Neural cell (in vitro differentiated cells): Measurements from ENCODE around the gene KLHL42. TPM values are rescaled to one million over a fixed set of nuclear protein-coding genes. Genes with fewer than 3 reads are reported as not detected.

ENCODE experiments used
- H2AFZ ChIP-seq: fragments of 200-600, 300-800 bp; sonication (generic), shearing (Covaris generic); 2 replicates; pipeline ENCODE4 v1.6.0; 2014; ENCODE audit warnings: low read depth, mild to moderate bottlenecking, antibody characterized with exemption, low read length, moderate library complexity
- H3F3A ChIP-seq: fragments of 200-600 bp; shearing (Covaris generic); 2 replicates; pipeline ENCODE4 v1.6.1; 2016; ENCODE audit warnings: mild to moderate bottlenecking, moderate library complexity, mixed read lengths, antibody characterized with exemption, low read length; ENCODE audit not compliant: insufficient read depth, poor library complexity, severe bottlenecking
- H3K27ac ChIP-seq: fragments of 200-600, 300-800 bp; sonication (generic), shearing (Covaris generic); 2 replicates; pipeline ENCODE4 v1.5.1; 2014; ENCODE audit warnings: mild to moderate bottlenecking, low read length, moderate library complexity
- H3K27me3 ChIP-seq: fragments of 300-800, 200-600 bp; sonication (generic), shearing (Covaris generic); 2 replicates; pipeline ENCODE4 v1.6.0; 2014; ENCODE audit warnings: mild to moderate bottlenecking, low read depth, low read length, moderate library complexity; ENCODE audit not compliant: insufficient read depth
- H3K36me3 ChIP-seq: fragments of 300-800, 200-600 bp; sonication (generic), shearing (Covaris generic); 2 replicates; pipeline ENCODE4 v1.5.1; 2014; ENCODE audit warnings: mild to moderate bottlenecking, antibody characterized with exemption, low read length, moderate library complexity; ENCODE audit not compliant: insufficient read depth
- H3K4me2 ChIP-seq: fragments of 300-800, 200-600 bp; sonication (generic), shearing (Covaris generic); 2 replicates; pipeline ENCODE4 v1.6.0; 2014; ENCODE audit warnings: mild to moderate bottlenecking, low read length
- H3K4me3 ChIP-seq: fragments of 300-800, 200-600 bp; sonication (generic), shearing (Covaris generic); 2 replicates; pipeline ENCODE4 v1.5.1; 2014; ENCODE audit warnings: mild to moderate bottlenecking, low read length, moderate library complexity
- H3K79me2 ChIP-seq: fragments of 200-600 bp; shearing (Covaris generic); replicated peaks from 2 replicates; pipeline ENCODE4 v1.6.0; 2014; ENCODE audit warnings: mild to moderate bottlenecking, low read length, moderate library complexity; ENCODE audit not compliant: insufficient read depth
- H3K9ac ChIP-seq: fragments of 300-800, 200-600 bp; sonication (generic), shearing (Covaris generic); 2 replicates; pipeline ENCODE4 v1.6.1; 2016; ENCODE audit warnings: mild to moderate bottlenecking, low read length, mixed read lengths
- H3K9me2 ChIP-seq: fragments of 200-600 bp; shearing (Covaris generic); 2 replicates; pipeline ENCODE4 v1.6.1; 2016; ENCODE audit warnings: mild to moderate bottlenecking, low read length, mixed read lengths; ENCODE audit not compliant: insufficient read depth
- H3K9me3 ChIP-seq: fragments of 200-600, 300-800 bp; sonication (generic), shearing (Covaris generic); 2 replicates; pipeline ENCODE4 v1.6.1; 2016; ENCODE audit warnings: mild to moderate bottlenecking, mixed run types, low read length, moderate library complexity, mixed read lengths
- H4K20me1 ChIP-seq: fragments of 200-600 bp; shearing (Covaris generic); 2 replicates; pipeline ENCODE4 v1.6.1; 2016; ENCODE audit warnings: mild to moderate bottlenecking, mixed run types; ENCODE audit not compliant: insufficient read depth
- EP300 ChIP-seq: fragments of 450-650 bp; conservative IDR thresholded peaks from 2 replicates; pipeline ENCODE4 v1.6.1; 2014; ENCODE audit warnings: antibody characterized with exemption, mild to moderate bottlenecking, moderate library complexity; ENCODE audit not compliant: poor library complexity, severe bottlenecking
- EZH2 ChIP-seq: fragments of 200-600, 300-800 bp; shearing (Covaris generic), sonication (generic); IDR thresholded peaks from 2 replicates; pipeline ENCODE4 v1.6.1; 2014; ENCODE audit warnings: antibody characterized with exemption, low read length, borderline replicate concordance, mild to moderate bottlenecking; ENCODE audit not compliant: insufficient read depth, poor library complexity, severe bottlenecking
- MXI1 ChIP-seq: fragments of 450-650 bp; conservative IDR thresholded peaks from 2 replicates; pipeline ENCODE4 v1.6.1; 2014; ENCODE audit warnings: antibody characterized with exemption, mild to moderate bottlenecking; ENCODE audit not compliant: poor library complexity, severe bottlenecking
- POLR2AphosphoS5 ChIP-seq: IDR thresholded peaks from 2 replicates; pipeline ENCODE4 v1.6.1; 2012
- RAD21 ChIP-seq: fragments of 450-650 bp; conservative IDR thresholded peaks from 2 replicates; pipeline ENCODE4 v1.6.1; 2014; ENCODE audit warnings: antibody characterized with exemption, mild to moderate bottlenecking, moderate library complexity
- SMC3 ChIP-seq: fragments of 450-650 bp; conservative IDR thresholded peaks from 2 replicates; pipeline ENCODE4 v1.6.1; 2014; ENCODE audit warnings: antibody characterized with exemption, mild to moderate bottlenecking, moderate library complexity; ENCODE audit not compliant: poor library complexity
- TAF1 ChIP-seq: IDR thresholded peaks from 2 replicates; pipeline ENCODE4 v1.6.1; 2012; ENCODE audit warnings: low read depth
- polyA plus RNA-seq: library from polyadenylated mRNA; depleted of rRNA; stranded (reverse); fragments of >200 nt; gene quantifications from 2 replicates; pipeline ENCODE4 v1.2.3, GENCODE V29; 2014
- TF ChIP-seq, protein P1 (sequence below): IDR thresholded peaks from 2 replicates; pipeline ENCODE4 v1.6.1; 2012; ENCODE audit warnings: borderline replicate concordance
- TF ChIP-seq, protein P2 (sequence below): fragments of 450-650 bp; IDR thresholded peaks from 2 replicates; pipeline ENCODE4 v1.5.1; 2014; ENCODE audit warnings: antibody characterized with exemption, mild to moderate bottlenecking, moderate library complexity; ENCODE audit not compliant: poor library complexity, severe bottlenecking

Gene KLHL42
- polyA plus RNA-seq, 1 donor from 2014 or later, result 52.2 TPM

DNA sequence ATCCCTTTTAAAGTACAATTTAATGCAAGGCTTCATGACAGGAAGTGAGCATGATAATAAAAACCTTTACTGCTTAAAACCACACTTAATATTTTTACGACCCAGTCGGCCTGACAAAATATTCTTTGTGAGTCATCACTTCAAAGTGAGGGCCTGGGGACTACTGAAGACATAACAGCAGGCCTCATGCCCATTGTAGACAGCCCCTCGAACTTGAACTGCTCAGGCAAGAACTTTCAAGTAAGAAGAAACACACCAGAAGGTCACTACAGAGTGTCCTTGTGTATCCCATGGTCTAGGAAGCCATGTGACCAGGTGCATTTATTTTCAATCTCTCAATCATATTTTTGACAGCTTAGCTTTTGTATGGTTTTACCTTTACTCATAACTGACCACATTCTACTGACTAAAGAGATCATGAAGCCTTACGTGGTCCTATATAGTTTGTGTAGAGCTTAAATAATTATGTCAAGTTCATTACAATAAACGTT, 61.4 kb downstream of the KLHL42 start:
- Histone ChIP-seq H3K4me3 (no peak overlapping the region), H3K36me3 (no peaks in the 10 kb centered on the region), H3K9me3 (no peaks in the 10 kb centered on the region), H3K79me2 (no peaks in the 10 kb centered on the region), H3K9ac (no peak overlapping the region), H3F3A (no peaks in the 10 kb centered on the region), H4K20me1 (no peaks in the 10 kb centered on the region), H3K27ac (no peak overlapping the region), H3K27me3 (no peaks in the 10 kb centered on the region), H3K9me2 (no peaks in the 10 kb centered on the region), H2AFZ (no peak overlapping the region), H3K4me2 (no peak overlapping the region)
- TF ChIP-seq EP300, result no peak
- TF ChIP-seq SMC3, result no peak
- TF ChIP-seq TAF1, result no peak
- no peak for TF ChIP-seq RAD21
- TF ChIP-seq, protein P1, sequence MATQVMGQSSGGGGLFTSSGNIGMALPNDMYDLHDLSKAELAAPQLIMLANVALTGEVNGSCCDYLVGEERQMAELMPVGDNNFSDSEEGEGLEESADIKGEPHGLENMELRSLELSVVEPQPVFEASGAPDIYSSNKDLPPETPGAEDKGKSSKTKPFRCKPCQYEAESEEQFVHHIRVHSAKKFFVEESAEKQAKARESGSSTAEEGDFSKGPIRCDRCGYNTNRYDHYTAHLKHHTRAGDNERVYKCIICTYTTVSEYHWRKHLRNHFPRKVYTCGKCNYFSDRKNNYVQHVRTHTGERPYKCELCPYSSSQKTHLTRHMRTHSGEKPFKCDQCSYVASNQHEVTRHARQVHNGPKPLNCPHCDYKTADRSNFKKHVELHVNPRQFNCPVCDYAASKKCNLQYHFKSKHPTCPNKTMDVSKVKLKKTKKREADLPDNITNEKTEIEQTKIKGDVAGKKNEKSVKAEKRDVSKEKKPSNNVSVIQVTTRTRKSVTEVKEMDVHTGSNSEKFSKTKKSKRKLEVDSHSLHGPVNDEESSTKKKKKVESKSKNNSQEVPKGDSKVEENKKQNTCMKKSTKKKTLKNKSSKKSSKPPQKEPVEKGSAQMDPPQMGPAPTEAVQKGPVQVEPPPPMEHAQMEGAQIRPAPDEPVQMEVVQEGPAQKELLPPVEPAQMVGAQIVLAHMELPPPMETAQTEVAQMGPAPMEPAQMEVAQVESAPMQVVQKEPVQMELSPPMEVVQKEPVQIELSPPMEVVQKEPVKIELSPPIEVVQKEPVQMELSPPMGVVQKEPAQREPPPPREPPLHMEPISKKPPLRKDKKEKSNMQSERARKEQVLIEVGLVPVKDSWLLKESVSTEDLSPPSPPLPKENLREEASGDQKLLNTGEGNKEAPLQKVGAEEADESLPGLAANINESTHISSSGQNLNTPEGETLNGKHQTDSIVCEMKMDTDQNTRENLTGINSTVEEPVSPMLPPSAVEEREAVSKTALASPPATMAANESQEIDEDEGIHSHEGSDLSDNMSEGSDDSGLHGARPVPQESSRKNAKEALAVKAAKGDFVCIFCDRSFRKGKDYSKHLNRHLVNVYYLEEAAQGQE, result no peak
- TF ChIP-seq, protein P2, sequence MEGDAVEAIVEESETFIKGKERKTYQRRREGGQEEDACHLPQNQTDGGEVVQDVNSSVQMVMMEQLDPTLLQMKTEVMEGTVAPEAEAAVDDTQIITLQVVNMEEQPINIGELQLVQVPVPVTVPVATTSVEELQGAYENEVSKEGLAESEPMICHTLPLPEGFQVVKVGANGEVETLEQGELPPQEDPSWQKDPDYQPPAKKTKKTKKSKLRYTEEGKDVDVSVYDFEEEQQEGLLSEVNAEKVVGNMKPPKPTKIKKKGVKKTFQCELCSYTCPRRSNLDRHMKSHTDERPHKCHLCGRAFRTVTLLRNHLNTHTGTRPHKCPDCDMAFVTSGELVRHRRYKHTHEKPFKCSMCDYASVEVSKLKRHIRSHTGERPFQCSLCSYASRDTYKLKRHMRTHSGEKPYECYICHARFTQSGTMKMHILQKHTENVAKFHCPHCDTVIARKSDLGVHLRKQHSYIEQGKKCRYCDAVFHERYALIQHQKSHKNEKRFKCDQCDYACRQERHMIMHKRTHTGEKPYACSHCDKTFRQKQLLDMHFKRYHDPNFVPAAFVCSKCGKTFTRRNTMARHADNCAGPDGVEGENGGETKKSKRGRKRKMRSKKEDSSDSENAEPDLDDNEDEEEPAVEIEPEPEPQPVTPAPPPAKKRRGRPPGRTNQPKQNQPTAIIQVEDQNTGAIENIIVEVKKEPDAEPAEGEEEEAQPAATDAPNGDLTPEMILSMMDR, result no peak
- TF ChIP-seq EZH2, result no peak
- no peak for TF ChIP-seq POLR2AphosphoS5
- no peak for TF ChIP-seq MXI1

DNA sequence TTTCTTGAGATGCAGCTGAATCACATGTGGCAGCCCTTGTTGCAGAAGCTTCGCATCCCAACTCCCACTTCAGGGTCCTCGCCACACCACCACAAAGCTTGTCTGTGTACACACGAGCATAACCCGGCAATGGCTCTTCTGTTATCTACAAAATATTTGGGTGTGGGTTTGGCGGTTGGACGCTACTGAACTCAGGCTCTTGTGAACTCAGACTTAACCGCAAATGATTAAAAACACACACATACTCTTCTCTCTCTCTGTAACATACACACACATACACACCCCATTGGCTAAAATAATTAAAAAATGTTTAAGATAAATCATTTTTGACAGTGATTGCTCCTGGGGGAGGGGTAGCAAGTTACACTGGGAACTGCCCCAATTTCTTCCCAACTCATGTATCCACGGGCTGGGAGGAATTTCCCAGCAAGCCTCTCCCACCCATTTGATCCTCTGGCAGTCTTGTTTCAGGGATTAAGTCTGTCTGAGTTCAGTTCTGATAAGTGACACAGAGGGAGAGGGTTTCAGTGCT, 63.7 kb downstream of the KLHL42 start:
- Histone ChIP-seq H3K27ac (no peak overlapping the region), H3K36me3 (no peaks in the 10 kb centered on the region), H3F3A (no peaks in the 10 kb centered on the region), H3K27me3 (no peaks in the 10 kb centered on the region), H3K4me3 (no peak overlapping the region), H3K9me2 (no peaks in the 10 kb centered on the region), H3K9ac (no peak overlapping the region), H2AFZ (no peak overlapping the region), H3K9me3 (no peaks in the 10 kb centered on the region), H3K79me2 (no peaks in the 10 kb centered on the region), H4K20me1 (no peaks in the 10 kb centered on the region), H3K4me2 (no peak overlapping the region)
- TF ChIP-seq POLR2AphosphoS5 (no peak), MXI1 (no peak), EP300 (no peak), EZH2 (no peak), TAF1 (no peak), SMC3 (no peak), RAD21 (no peak)
- TF ChIP-seq, protein P1, result no peak
- TF ChIP-seq, protein P2, result no peak
